GM12892 (cell line): Measurements from ENCODE around the gene CFAP221.

Experiments
- POLR2A ChIP-seq: IDR thresholded peaks from 2 replicates; pipeline ENCODE4 v1.6.1; 2011; ENCODE audit warnings: low read depth, low read length, control low read depth
- POLR2AphosphoS5 ChIP-seq: IDR thresholded peaks from 2 replicates; pipeline ENCODE4 v1.6.1; 2011; ENCODE audit warnings: low read depth, low read length, control low read depth

DNA sequence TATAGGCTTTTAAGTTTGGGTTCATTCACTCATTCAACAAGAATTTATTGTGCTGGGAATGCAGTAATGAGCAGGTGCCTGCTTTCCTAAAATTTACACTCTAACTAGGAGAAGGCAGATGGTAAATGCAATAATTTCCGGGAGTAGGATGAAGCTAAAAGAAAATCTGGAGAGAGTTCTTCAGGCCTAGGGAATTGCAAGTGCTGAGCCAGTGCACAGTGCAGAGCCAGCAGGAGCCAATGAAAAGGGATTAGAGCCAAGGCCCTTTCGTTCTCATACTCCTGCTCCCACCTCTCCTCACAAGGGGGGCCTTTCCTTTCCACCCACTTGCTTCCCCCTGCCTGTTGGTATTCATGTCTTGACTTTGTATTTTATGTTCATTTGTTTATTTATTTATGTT lies 55.1 kb downstream of the CFAP221 start:
- TF ChIP-seq POLR2A = no peak
- no peak for TF ChIP-seq POLR2AphosphoS5
